Left colon (tissue), 2 donors: ENCODE data around the gene EPHB1. TPM values are rescaled to one million over a fixed set of nuclear protein-coding genes. Genes with fewer than 3 reads are reported as not detected.

Source experiments
- ATAC-seq: fragments of 200-7000 bp; cut with Tn5 transposase; one replicate; pipeline ENCODE4 v1.9.1; 2020; ENCODE audit warnings: mild to moderate bottlenecking, moderate library complexity
- DNase-seq, 2 donors: peaks; one replicate each; pipeline ENCODE4 v3.0.0-alpha.2; 2020
- intact Hi-C, 2 donors: fragments of 100-400 bp; cut with DNase I in 1 of 2; cut with micrococcal nuclease in 1 of 2; formaldehyde crosslinking; loops; one replicate each; pipeline versions ENCODE4 v1.11.2 to v1.14.0; 2022; cut with DNase I, micrococcal nuclease
- total RNA-seq, 2 donors: library from RNA; stranded (reverse); fragmentation: NEBNext Ultra II Directional; extraction: Animal tissue kit (Norgen Biotek cat#: 25700); gene quantifications; one replicate each; pipeline ENCODE4 v1.2.1, GENCODE V29; 2021
- donor health status: DM: no; HTN: no; CAD: no.
- donor health status: DM: yes; HTN: yes; CAD: no.

Gene EPHB1
- total RNA-seq, 2 donors from 2014 or later: 0.31 to 1.1 TPM

DNA sequence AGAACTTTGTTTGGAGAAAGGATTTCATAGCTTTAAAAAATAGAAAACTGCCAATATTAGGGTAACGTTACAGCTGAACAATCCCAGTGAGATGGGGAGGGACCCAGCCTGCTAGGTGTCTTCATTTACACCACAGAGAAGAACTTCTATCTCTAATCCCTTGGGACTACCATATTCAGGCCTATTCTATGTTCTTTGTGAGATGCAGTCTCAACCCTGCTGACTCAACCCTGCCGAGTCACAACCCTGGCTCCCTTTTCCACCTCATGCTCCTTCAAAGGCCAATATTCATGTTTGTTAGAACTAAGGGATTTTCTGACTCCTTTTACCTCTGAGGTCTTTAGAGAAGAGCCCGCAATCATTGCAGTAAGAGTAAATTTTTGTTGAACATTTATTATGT lies 350.5 kb downstream of the EPHB1 start:
- intact Hi-C loops: no loop called here
- ATAC-seq: no peak
- DNase-seq: no peak

DNA sequence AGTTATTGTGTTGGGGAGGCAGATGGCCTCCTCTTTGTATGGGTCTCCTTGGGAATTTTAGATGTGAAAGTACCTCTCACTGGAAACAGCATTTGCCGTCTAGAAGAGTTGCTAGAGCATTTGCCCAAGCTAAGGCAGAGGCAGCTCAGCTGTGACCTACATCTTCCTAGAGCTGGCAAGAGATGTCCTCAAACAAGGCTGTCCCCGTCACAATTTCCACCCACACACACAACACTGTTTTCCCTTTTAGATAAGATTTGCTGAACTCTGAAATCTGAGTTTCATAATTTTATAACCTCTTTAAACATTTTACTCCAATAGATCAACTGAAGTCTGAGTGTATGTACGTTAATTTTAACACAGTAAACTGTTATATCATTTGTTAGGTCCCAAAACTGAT lies 352.6 kb downstream of the EPHB1 start:
- intact Hi-C loops: no loop called here
- ATAC-seq (no peak), DNase-seq (no peak)

DNA sequence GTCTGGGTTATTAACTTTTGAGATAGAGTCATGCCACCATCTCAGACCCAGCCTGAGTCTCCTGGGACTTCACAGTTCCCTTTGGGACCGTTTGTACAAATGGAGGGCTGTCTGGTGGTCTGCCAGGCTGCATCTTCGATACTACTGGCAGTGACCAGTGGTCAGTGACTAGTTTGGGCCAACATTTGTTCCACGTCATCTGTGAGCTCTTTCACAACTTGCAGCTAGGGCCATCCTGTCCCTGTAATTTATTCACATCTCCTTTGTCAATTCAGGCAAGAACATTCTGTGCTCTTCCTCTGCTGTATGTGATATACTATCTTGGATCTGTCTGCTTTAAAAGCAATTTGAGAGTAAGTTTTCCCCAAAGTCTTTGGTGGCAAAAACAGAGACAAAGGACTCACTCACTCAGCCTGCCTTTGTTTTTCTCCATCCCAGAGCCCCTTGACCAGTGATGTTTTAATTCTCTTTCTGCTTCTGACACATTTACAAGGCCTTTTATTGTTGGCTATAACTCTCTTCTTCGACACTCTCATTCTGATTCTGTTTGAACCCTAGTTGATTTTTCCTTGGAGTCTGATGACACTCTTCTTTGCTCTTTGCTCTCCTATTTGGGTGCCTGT lies 353.4 kb downstream of the EPHB1 start:
- ATAC-seq: no peak
- intact Hi-C loops: no loop called here
- DNase-seq: no peak

DNA sequence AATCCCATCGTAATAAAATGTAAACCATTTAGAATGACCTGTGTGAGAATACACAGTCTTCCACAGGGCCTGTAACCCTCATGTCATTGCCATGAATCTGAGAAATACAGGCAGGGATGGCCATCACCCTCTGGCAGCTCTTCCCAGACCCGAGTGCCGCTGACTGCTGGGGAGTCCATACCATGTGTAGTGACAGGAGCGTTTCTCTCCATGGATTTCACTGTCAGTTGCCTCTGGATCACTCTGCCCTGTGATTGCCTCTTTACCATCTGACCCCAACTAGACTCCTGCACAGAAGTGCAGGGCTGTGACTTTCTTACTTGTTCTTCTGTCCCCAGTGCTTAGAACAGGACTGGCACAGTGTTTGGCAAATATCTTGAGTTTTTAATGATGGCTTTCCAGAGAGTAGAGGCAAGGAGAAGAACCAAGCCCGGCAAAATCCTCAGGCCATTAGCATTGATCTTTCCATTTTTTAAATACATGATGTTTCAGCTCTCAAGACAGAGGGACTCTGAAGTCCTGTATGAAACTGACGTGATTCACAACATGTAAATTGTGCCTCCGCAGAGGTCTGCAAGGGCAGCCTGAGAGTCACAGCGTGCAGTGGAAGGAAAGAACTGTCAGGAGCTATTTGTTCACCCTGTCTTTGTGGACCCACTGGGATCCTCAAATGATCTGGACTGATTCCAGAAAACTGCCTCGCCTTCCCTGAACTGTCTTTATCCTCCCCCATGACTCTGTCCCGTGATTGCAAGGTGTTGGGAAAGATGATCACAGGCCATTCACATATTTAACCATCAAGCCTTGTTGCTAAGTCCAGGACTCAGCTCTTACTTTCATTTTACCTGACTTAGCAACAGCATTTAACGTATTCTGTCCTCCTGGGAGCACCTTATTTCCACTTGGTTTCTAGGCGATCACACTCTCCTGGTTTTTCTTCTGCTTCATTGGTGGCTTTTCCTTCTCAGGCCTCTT lies 354.9 kb downstream of the EPHB1 start:
- ATAC-seq (no peak), DNase-seq (no peak)
- intact Hi-C loops: no loop called here

DNA sequence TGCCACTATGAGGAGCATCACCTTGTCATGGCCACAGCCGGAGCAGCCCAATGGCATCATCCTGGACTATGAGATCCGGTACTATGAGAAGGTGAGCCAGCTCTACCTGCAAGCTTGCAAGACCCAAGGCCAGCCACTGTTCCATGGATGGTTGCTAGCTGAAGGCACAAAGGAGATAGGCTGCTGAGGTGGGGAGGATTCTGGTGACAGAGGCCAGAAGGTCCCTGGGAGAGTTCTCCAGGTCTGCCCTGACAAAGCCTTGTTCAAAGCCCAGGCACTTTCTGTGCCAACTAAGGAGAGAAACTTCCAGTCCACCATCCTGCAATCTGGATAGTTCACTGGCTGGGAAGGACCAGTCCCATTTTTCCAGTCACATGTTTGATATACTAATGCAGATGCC lies 359.1 kb downstream of the EPHB1 start:
- ATAC-seq (no peak), DNase-seq (no peak)
- intact Hi-C loops: no loop called here

DNA sequence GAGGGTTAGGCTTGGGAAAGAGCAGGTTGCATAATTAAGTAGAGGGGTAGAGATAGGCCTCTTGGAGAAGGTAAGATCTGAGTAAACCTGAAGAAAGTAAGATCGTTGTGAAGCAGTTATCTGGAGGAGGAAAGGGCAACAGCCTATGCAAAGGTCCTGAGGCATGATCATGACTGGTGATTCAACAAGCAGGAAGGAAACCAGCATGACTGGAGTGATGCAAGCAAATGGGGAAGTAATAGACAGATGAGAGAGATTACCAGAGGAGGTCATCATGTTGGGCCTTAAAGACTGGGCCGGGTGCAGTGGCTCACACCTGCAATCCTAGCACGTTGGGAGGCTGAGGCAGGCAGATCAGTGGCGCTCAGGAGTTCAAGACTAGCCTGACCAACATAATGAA lies 360.2 kb downstream of the EPHB1 start:
- no peak for DNase-seq
- intact Hi-C loops: no loop called here
- no peak for ATAC-seq

DNA sequence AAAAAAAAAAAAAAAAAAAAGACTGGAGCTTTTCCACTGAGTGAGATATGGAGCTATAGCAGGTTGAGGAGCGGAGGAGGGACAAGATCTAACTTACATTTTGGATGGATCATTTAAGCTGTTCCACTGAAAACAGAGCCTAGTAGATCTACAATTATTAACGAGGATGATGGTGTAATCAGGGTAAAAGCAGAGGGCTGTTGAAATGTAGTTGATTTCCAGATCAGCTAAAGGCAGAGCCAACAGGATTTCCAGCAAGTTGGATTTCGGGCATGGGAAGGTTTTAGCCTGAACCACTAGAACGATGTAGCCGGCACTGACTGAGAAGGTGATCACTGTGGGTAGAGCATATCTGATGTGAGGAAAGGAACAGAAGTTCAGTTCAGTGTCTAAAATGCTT lies 360.7 kb downstream of the EPHB1 start:
- ATAC-seq: no peak
- intact Hi-C loops: no loop called here

DNA sequence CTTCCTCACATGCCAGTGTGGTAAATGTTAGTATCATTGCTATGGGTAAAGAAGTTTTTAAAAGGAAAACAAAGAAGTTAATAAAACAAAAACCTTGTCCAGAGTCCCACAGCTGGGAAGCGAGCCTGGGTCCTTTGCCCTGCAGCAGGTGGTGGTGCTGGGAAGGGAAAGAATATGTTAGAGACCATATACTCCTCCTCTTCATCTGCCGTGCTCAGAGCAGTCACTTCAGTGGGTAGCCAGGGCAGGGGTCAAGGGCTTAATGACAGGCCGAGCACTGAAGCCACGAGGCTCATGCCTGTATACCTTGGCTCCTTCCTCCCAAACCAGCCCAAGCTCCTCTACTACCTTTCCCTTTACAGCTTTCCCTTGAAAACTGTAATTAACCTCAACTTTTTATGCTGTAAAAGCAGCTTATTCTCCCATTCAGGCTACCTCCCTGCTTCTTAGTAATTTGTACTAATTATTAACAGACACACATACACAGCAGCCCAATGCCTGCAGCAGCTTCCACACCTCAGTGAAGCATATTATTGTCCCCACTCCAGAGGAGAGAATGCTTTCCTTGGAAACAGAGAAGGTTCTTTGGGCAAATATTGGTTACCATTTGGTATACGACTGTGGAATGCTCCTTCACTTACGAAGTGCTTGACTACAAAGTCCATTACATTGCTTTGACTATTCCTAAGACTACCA lies 362.1 kb downstream of the EPHB1 start:
- ATAC-seq (no peak), DNase-seq (no peak)
- intact Hi-C loops: no loop called here

More for the DNA sequence above, 360.7 kb downstream of the EPHB1 start:
- DNase-seq: no peak

DNA sequence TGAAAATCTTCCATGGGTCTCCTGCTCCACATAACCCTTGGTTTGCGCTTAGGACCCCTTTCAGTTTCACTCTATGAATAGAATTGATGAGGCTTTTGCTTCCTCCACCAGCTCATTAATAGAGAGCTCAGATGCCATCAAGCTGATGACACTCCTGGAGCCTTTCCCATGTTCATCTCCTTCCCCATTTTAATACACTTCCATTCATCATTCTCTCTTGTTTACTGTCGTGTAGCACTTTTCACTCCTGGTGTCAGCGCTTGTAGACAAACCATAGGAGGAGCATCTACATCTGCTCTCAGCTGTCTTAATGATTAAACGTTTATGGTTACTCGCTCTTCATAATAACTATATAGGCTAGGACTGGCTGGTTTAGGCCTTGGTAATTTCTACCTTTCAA lies 363.5 kb downstream of the EPHB1 start:
- no peak for DNase-seq
- ATAC-seq: no peak
- intact Hi-C loops: no loop called here

DNA sequence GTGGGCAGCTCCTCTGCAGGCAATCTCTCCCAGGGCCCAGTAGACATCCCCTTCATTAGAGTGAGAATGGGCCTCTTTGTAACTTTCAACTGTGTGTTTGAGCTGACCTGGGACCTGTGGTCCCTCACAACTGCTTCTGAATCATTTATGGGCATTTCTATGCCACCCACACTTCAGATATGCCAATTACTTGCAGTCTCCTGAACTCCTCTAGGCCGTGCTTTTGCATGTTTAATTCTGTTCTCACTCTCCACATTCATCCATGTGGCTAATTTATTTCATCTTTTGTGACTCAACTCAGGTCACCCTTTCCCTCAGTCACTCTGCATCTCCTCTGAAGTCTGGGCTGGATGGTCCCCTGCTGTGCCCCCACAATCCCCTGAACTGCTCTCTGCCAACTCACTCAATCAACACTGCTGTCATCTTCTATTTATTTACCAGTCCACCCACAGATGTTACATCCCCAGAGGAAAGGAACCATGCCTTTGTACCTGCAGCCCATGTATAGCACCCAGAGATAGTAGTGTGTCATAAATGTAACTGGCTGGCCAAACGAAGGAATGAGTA lies 364.7 kb downstream of the EPHB1 start:
- ATAC-seq (no peak), DNase-seq (no peak)
- intact Hi-C loops: no loop called here

DNA sequence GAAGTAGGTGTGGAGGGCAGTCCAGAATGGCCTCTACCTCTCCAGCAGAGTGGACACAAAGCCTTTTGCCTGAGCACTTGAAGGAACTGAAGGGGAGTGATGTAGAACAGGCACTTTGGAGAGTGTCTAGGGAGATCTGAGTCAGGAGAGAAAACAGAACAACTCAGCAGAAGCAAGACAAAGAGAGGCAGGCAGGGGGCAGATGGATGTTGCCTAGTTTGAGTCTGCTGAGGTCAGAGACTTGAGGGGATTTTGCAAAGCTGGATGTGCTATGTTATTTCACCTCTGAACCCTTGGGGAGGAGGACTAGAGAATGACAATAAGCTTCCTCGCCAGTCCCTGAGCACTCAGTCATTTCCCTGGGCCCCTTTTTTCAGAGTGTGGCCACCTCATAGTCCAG lies 366.4 kb downstream of the EPHB1 start:
- ATAC-seq: no peak
- intact Hi-C loops: no loop called here
- no peak for DNase-seq

DNA sequence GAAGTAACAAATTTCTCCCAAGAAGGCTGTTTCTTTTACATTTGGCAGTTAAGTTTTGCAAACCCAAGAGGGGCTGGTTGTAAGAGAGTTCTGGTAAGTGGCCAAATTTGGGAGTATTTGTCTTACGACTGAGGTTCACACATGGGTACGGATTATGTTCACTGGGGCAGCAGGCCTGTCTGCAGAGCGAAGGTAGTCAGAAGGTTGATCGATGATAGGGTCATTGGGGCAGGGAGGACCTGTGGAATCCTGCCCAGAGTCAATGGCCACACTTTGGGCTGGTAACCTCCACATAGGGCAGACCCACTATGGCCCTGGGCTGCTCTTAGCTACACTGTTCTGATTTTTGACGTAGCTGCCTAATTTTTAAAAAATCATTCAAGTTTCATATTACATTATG lies 368.6 kb downstream of the EPHB1 start:
- intact Hi-C loops: no loop called here
- DNase-seq: no peak
- ATAC-seq: no peak

DNA sequence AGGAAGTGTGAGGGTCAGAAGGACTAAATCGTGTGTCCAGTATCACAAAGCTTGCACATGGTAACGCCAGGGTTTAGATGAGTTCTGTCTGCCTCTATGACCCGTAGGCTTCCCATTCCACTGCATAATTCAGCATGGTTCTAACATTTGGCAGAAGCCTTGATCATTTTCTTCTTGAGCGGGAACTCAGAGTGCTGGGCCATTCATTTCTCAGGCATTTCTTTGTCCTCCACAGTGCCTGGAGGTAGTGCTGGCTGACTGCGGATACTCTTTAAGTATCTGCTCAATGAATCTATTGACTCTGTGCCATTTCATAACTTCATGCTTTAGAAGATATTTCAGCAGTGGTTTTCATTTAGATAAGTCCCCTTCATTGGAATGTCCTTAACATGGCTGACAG lies 370.2 kb downstream of the EPHB1 start:
- no peak for ATAC-seq
- DNase-seq: no peak
- intact Hi-C loops: no loop called here

DNA sequence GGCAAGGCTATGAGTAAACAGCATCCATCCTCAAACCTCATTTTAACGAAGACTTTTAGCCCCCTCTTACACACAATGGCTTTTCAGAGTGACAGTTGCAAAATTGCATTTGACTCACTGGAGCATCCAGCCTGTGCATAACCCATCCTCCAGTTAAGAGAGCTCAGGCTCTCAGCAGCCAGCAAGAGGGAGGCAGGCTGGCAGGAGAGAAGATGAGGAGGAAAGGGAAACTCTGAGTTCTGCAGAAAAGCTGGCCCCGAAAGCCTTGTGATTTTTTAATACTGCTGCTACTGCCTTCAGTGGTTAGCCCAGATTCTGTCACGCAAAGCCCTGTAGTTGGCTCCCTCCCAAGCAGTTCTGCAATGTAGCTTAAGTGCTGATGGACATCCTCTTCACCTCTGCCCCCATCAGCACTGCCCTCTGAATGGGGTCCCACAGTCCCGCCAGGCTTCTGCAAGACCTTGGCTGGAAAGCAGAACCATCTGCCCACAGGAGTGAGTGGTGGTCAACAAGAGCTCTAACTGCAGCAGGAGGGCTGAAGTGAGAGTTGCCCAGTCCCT lies 371.3 kb downstream of the EPHB1 start:
- intact Hi-C loops: no loop called here
- ATAC-seq (no peak), DNase-seq (no peak)

DNA sequence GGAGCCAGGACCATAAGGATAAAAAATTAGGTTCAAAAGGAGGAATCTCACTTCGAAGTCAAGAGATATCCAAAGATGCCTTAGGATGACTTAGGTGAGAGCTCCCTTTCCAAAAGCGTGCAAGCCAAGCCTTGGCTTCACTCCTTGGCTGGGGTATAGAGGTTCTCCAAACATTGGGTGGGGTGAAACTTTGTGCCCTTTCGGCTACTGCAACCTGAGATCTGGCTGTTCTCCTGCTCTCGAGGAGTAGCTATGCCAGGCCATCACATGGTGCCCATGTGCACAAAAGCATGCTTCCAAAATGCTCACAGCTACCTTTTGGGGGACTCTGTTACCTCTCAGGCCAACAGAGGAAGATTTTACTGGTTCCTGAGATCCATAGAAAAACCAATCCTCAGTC lies 373.8 kb downstream of the EPHB1 start:
- intact Hi-C loops: no loop called here
- no peak for ATAC-seq

DNA sequence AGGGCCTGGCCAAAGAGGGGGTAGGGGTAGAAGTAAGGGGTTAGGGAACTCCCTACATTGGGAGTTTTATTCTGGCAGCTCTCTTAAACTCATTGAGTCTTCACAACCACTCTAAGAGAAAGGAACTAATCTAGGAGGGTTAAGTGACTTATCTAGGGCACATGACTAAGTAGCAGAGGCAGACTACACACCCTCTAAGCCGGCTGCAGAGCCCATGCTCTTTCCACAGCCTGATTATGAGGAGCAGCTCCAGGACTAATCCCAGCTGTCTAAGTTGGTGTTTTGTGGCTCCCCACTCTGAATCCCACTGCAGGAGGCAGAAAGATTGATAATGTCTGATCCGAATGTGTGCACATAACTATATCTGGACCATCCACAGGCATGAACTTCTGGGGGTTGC lies 374.6 kb downstream of the EPHB1 start:
- no peak for ATAC-seq
- DNase-seq: no peak
- intact Hi-C loops: no loop called here

More for the DNA sequence above, 373.8 kb downstream of the EPHB1 start:
- DNase-seq: no peak

DNA sequence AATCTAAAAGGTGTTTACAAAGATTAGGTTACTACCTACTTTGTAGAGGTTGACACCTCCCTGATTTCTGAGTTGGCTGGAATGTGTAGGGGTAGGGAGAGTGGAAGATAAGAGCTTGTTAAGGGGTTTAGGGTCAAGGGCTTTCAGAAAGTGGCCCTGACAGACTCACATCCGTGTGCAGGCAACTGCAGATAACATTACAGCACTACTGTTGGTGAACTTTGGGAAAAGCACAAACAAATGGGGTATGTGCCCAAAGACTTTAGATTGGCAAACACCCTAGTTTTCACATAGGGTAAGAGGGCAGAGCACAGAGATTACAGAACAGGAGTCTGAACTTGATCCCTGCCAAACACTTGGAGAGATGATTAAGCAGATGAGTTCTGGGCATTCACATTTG lies 375.7 kb downstream of the EPHB1 start:
- ATAC-seq: no peak
- DNase-seq: no peak
- intact Hi-C loops: no loop called here

DNA sequence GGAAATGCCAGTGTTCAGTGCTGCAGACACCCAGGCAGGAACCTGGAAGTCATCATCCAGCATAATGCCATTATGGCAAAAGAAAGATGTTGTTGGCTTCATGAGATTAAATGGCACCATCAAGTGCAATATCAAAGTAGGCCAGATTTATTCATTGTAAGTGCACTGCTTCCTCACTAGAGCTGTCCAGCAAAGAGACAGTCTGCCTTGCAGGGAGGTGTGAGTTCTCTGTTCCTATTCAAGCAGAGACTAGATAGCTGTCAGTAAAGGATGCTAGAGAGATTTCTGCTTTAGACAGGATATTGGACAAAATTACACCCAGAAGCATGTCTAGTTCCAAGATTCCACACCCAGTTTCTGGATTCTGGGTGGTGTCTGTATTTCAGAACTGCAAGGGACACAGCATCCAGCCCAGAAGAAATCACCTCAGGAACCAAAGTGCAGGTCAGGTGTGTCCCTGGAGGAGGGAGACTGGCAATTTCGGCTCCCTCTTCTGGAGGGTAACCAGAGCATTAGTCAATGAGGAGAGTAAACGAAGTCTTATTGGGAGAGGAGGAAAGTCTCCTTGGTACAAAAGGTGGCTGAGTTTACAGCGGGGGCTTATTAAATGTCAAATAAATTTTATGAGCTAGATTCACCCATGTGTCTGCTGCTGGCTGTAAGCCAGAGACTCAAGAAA lies 377.3 kb downstream of the EPHB1 start:
- intact Hi-C loops: no loop called here
- ATAC-seq: no peak
- DNase-seq: no peak
